ENCODE measurements around the gene CRB1.

CRB1 gene

GRCh38 chr1:197468543-197469175, 200.6 kb downstream of the CRB1 start:
- Mint-ChIP-seq H3K27ac (peak overlapping the region in 2 of 3 experiments; percentile 39 to 51), H3K4me3 (no peak overlapping the region), H3K9me3 (no peaks in the 10 kb centered on the region), H3K27me3 (ENCODE audit: low read depth) (no peaks in the 10 kb centered on the region), H3K36me3 (ENCODE audit: low read depth) (no peaks in the 10 kb centered on the region), H3K4me1 (peaks cover 58% of the 10 kb centered on the region)
- no peak for TF ChIP-seq CTCF (IDR thresholded peaks at IDR 0.05; ENCODE audit: unreplicated experiment in 3 of 3)

GRCh38 chr1:197469620-197470210, 201.7 kb downstream of the CRB1 start:
- H3K27ac Mint-ChIP-seq: peak overlapping the region; percentile 88 to 96 (median 90)
- H3K4me3 Mint-ChIP-seq: no peak overlapping the region
- no peaks in the 10 kb centered on the region for H3K27me3 Mint-ChIP-seq (ENCODE audit: low read depth)
- TF ChIP-seq CTCF (IDR thresholded peaks at IDR 0.05; ENCODE audit: unreplicated experiment in 3 of 3): no peak
- H3K9me3 Mint-ChIP-seq: no peaks in the 10 kb centered on the region
- H3K36me3 Mint-ChIP-seq (ENCODE audit: low read depth): no peaks in the 10 kb centered on the region
- H3K4me1 Mint-ChIP-seq: peaks cover 47% of the 10 kb centered on the region

GRCh38 chr1:197470330-197470729, 202.3 kb downstream of the CRB1 start:
- Mint-ChIP-seq H3K27me3 (ENCODE audit: low read depth) (no peaks in the 10 kb centered on the region), H3K36me3 (ENCODE audit: low read depth) (no peaks in the 10 kb centered on the region)
- TF ChIP-seq CTCF (IDR thresholded peaks at IDR 0.05; ENCODE audit: unreplicated experiment in 3 of 3): no peak

GRCh38 chr1:197471248-197471985, 203.4 kb downstream of the CRB1 start:
- no peaks in the 10 kb centered on the region for H3K36me3 Mint-ChIP-seq (ENCODE audit: low read depth)
- H3K9me3 Mint-ChIP-seq: no peaks in the 10 kb centered on the region
- no peaks in the 10 kb centered on the region for H3K27me3 Mint-ChIP-seq (ENCODE audit: low read depth)
- H3K4me3 Mint-ChIP-seq: peak overlapping the region in 2 of 3 experiments; percentile 2 to 61
- TF ChIP-seq CTCF (IDR thresholded peaks at IDR 0.05; ENCODE audit: unreplicated experiment in 3 of 3): no peak
- peak overlapping the region; percentile 88 to 96 (median 90) for H3K27ac Mint-ChIP-seq
- H3K4me1 Mint-ChIP-seq: peaks cover 35% of the 10 kb centered on the region

More at GRCh38 chr1:197470330-197470729, 202.3 kb downstream of the CRB1 start:
- H3K4me3 Mint-ChIP-seq: no peak overlapping the region
- H3K4me1 Mint-ChIP-seq: peaks cover 44% of the 10 kb centered on the region
- H3K27ac Mint-ChIP-seq: peak overlapping the region; percentile 88 to 96 (median 90)
- no peaks in the 10 kb centered on the region for H3K9me3 Mint-ChIP-seq

- peaks cover 35% of the 10 kb centered on the region for H3K4me1 Mint-ChIP-seq
- no peak for TF ChIP-seq CTCF (IDR thresholded peaks at IDR 0.05; ENCODE audit: unreplicated experiment in 3 of 3)
- no peaks in the 10 kb centered on the region for H3K36me3 Mint-ChIP-seq (ENCODE audit: low read depth)
- H3K27ac Mint-ChIP-seq: peak overlapping the region; percentile 88 to 96 (median 90)
- no peaks in the 10 kb centered on the region for H3K27me3 Mint-ChIP-seq (ENCODE audit: low read depth)
- no peaks in the 10 kb centered on the region for H3K9me3 Mint-ChIP-seq
- no peak overlapping the region for H3K4me3 Mint-ChIP-seq
Measured at GRCh38 chr1:197472141-197472540, 204.1 kb downstream of the CRB1 start.

All from nephron (organoid).